Activated effector memory CD4-positive, alpha-beta T cell treated with Interleukin-2 at 50 U/mL for 16 hours (primary cell): ENCODE results near the gene WWOX.

Experiments
- DNase-seq: peaks from one replicate; pipeline ENCODE4 v3.0.0-alpha.2; 2020

Gene WWOX

GRCh38 chr16:78836802-78837491 is 737.5 kb downstream of the WWOX start:
- no peak for DNase-seq

- no peak for DNase-seq
Measured at GRCh38 chr16:78837706-78838105, 738.3 kb downstream of the WWOX start.

GRCh38 chr16:78838276-78838675 is 738.8 kb downstream of the WWOX start:
- no peak for DNase-seq

- no peak for DNase-seq
Measured at GRCh38 chr16:78842950-78843349, 743.5 kb downstream of the WWOX start.

GRCh38 chr16:78843978-78844377 is 744.5 kb downstream of the WWOX start:
- DNase-seq = no peak

GRCh38 chr16:78844682-78845081 is 745.2 kb downstream of the WWOX start:
- DNase-seq = no peak

- no peak for DNase-seq
Measured at GRCh38 chr16:78851266-78851665, 751.8 kb downstream of the WWOX start.

GRCh38 chr16:78852081-78852635 is 752.7 kb downstream of the WWOX start:
- DNase-seq = no peak

- no peak for DNase-seq
Measured at GRCh38 chr16:78862022-78862421, 762.6 kb downstream of the WWOX start.

- DNase-seq = no peak
Measured at GRCh38 chr16:78866521-78866920, 767.1 kb downstream of the WWOX start.

GRCh38 chr16:78869492-78869891 is 770.0 kb downstream of the WWOX start:
- no peak for DNase-seq

- DNase-seq = no peak
Measured at GRCh38 chr16:78871241-78871640, 771.8 kb downstream of the WWOX start.

- no peak for DNase-seq
Measured at GRCh38 chr16:78876671-78877070, 777.2 kb downstream of the WWOX start.

- DNase-seq = no peak
Measured at GRCh38 chr16:78877114-78877655, 777.7 kb downstream of the WWOX start.

GRCh38 chr16:78878570-78878969 is 779.1 kb downstream of the WWOX start:
- no peak for DNase-seq

- no peak for DNase-seq
Measured at GRCh38 chr16:78879011-78879410, 779.6 kb downstream of the WWOX start.

- no peak for DNase-seq
Measured at GRCh38 chr16:78882150-78882549, 782.7 kb downstream of the WWOX start.

GRCh38 chr16:78882751-78883150 is 783.3 kb downstream of the WWOX start:
- DNase-seq = no peak

- no peak for DNase-seq
Measured at GRCh38 chr16:78884204-78884603, 784.8 kb downstream of the WWOX start.

- no peak for DNase-seq
Measured at GRCh38 chr16:78889346-78889745, 789.9 kb downstream of the WWOX start.

GRCh38 chr16:78890373-78890895 is 791.0 kb downstream of the WWOX start:
- no peak for DNase-seq

- no peak for DNase-seq
Measured at GRCh38 chr16:78892951-78893733, 793.7 kb downstream of the WWOX start.

GRCh38 chr16:78894886-78895285 is 795.4 kb downstream of the WWOX start:
- no peak for DNase-seq

- DNase-seq = no peak
Measured at GRCh38 chr16:78895681-78896080, 796.2 kb downstream of the WWOX start.
